IPS DF 4.7 (cell line): ENCODE results near the gene NCAN.

ENCODE experiments used
- DNase-seq: peaks from one replicate; pipeline ENCODE4 v3.0.0-alpha.2; 2013; ENCODE audit warnings: low spot score; ENCODE audit errors: extremely low read depth

Gene NCAN

GRCh38 chr19:19258589-19259338 is 47.0 kb downstream of the NCAN start:
- no peak for DNase-seq

- peak; percentile 69 for DNase-seq
These were observed 48.0 kb downstream of the NCAN start for GRCh38 chr19:19259741-19260140.

GRCh38 chr19:19260417-19261214 is 48.9 kb downstream of the NCAN start:
- DNase-seq: no peak

- DNase-seq: no peak
These were observed 49.8 kb downstream of the NCAN start for GRCh38 chr19:19261350-19262189.

- no peak for DNase-seq
These were observed 50.7 kb downstream of the NCAN start for GRCh38 chr19:19262190-19263057.

- DNase-seq: no peak
These were observed 52.2 kb downstream of the NCAN start for GRCh38 chr19:19263886-19264487.

GRCh38 chr19:19267305-19267704 is 55.5 kb downstream of the NCAN start:
- no peak for DNase-seq

GRCh38 chr19:19268453-19269385 is 57.0 kb downstream of the NCAN start:
- no peak for DNase-seq

- no peak for DNase-seq
These were observed 58.4 kb downstream of the NCAN start for GRCh38 chr19:19269952-19270694.

GRCh38 chr19:19270749-19271571 is 59.2 kb downstream of the NCAN start:
- no peak for DNase-seq

- no peak for DNase-seq
These were observed 60.3 kb downstream of the NCAN start for GRCh38 chr19:19271828-19272599.

- DNase-seq: no peak
These were observed 62.4 kb downstream of the NCAN start for GRCh38 chr19:19274146-19274545.

GRCh38 chr19:19274716-19275565 is 63.2 kb downstream of the NCAN start:
- no peak for DNase-seq

GRCh38 chr19:19276386-19276785 is 64.6 kb downstream of the NCAN start:
- DNase-seq: no peak

GRCh38 chr19:19276851-19277250 is 65.1 kb downstream of the NCAN start:
- DNase-seq: no peak

- DNase-seq: no peak
These were observed 66.6 kb downstream of the NCAN start for GRCh38 chr19:19278315-19278714.
